ENCODE measurements around the gene NXN.

Gene NXN

DNA sequence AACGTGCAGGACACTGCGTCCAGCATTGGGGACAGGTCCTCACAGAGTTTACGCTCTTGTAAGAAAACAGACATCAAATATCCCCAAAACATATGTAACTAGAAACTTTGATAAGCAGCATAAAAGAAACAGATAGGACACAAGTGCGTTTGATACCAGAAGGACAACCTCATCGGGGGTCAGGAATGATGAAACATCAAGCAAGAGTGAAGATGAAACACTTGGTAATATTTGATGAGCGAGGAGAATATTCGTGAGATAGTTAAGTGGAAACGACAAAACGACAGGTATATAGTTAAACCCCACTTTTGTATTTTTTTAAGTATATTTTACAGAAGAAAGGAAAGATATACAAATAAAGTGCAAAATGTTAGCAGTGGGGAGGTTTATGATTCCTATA lies 55.9 kb downstream of the NXN start:
- no peaks in the 10 kb centered on the region for H3K27me3 ChIP-seq (ENCODE audit: insufficient read depth, poor library complexity, severe bottlenecking)
- DNase-seq (ENCODE audit: low read depth in 1 of 2, low spot score in 1 of 2) = no peak
- no peak overlapping the region for H3K4me3 ChIP-seq (replicated peaks; ENCODE audit: insufficient read depth, low read length)
- no peak overlapping the region for H3K27ac ChIP-seq (replicated peaks)
- TF ChIP-seq SPI1 (IDR thresholded peaks at IDR 0.05; ENCODE audit: borderline replicate concordance, low read depth) (no peak), GABPA (IDR thresholded peaks at IDR 0.05; ENCODE audit: low read depth) (no peak), POLR2AphosphoS5 (IDR thresholded peaks at IDR 0.05; ENCODE audit: low read depth) (no peak)
- TF ChIP-seq, protein P1, sequence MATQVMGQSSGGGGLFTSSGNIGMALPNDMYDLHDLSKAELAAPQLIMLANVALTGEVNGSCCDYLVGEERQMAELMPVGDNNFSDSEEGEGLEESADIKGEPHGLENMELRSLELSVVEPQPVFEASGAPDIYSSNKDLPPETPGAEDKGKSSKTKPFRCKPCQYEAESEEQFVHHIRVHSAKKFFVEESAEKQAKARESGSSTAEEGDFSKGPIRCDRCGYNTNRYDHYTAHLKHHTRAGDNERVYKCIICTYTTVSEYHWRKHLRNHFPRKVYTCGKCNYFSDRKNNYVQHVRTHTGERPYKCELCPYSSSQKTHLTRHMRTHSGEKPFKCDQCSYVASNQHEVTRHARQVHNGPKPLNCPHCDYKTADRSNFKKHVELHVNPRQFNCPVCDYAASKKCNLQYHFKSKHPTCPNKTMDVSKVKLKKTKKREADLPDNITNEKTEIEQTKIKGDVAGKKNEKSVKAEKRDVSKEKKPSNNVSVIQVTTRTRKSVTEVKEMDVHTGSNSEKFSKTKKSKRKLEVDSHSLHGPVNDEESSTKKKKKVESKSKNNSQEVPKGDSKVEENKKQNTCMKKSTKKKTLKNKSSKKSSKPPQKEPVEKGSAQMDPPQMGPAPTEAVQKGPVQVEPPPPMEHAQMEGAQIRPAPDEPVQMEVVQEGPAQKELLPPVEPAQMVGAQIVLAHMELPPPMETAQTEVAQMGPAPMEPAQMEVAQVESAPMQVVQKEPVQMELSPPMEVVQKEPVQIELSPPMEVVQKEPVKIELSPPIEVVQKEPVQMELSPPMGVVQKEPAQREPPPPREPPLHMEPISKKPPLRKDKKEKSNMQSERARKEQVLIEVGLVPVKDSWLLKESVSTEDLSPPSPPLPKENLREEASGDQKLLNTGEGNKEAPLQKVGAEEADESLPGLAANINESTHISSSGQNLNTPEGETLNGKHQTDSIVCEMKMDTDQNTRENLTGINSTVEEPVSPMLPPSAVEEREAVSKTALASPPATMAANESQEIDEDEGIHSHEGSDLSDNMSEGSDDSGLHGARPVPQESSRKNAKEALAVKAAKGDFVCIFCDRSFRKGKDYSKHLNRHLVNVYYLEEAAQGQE (IDR thresholded peaks at IDR 0.05; ENCODE audit: insufficient replicate concordance, low read depth) = no peak
- TF ChIP-seq, protein P2, sequence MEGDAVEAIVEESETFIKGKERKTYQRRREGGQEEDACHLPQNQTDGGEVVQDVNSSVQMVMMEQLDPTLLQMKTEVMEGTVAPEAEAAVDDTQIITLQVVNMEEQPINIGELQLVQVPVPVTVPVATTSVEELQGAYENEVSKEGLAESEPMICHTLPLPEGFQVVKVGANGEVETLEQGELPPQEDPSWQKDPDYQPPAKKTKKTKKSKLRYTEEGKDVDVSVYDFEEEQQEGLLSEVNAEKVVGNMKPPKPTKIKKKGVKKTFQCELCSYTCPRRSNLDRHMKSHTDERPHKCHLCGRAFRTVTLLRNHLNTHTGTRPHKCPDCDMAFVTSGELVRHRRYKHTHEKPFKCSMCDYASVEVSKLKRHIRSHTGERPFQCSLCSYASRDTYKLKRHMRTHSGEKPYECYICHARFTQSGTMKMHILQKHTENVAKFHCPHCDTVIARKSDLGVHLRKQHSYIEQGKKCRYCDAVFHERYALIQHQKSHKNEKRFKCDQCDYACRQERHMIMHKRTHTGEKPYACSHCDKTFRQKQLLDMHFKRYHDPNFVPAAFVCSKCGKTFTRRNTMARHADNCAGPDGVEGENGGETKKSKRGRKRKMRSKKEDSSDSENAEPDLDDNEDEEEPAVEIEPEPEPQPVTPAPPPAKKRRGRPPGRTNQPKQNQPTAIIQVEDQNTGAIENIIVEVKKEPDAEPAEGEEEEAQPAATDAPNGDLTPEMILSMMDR (IDR thresholded peaks at IDR 0.05; ENCODE audit: insufficient read depth, low read length) = no peak

DNA sequence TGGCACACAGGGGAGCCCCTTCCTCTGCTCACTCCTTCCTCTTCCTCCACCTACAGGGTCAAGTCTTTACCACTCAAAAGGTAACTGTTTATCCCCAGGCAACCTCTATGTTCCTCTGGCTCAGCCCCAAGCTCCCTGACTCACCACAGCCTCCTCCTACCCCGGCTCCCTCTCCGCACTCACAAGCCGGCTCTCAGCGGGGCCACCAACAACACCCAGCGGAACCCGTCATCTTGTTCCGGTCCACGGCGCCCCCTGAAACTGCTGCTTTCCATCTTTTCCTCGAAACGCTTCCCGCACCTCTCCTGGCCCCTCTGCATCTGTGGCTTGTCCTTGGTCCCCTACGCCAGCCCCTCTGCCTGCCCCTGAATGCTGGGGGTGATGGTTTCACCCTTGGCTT lies 58.4 kb downstream of the NXN start:
- H3K27me3 ChIP-seq (ENCODE audit: insufficient read depth, poor library complexity, severe bottlenecking) = no peaks in the 10 kb centered on the region
- DNase-seq (ENCODE audit: low read depth in 1 of 2, low spot score in 1 of 2) = no peak
- no peak overlapping the region for H3K4me3 ChIP-seq (replicated peaks; ENCODE audit: insufficient read depth, low read length)
- no peak overlapping the region for H3K27ac ChIP-seq (replicated peaks)
- TF ChIP-seq POLR2AphosphoS5 (IDR thresholded peaks at IDR 0.05; ENCODE audit: low read depth) = no peak
- TF ChIP-seq, protein P1 (IDR thresholded peaks at IDR 0.05; ENCODE audit: insufficient replicate concordance, low read depth) = no peak
- TF ChIP-seq GABPA (IDR thresholded peaks at IDR 0.05; ENCODE audit: low read depth) = no peak
- no peak for TF ChIP-seq SPI1 (IDR thresholded peaks at IDR 0.05; ENCODE audit: borderline replicate concordance, low read depth)
- TF ChIP-seq, protein P2 (IDR thresholded peaks at IDR 0.05; ENCODE audit: insufficient read depth, low read length) = no peak

DNA sequence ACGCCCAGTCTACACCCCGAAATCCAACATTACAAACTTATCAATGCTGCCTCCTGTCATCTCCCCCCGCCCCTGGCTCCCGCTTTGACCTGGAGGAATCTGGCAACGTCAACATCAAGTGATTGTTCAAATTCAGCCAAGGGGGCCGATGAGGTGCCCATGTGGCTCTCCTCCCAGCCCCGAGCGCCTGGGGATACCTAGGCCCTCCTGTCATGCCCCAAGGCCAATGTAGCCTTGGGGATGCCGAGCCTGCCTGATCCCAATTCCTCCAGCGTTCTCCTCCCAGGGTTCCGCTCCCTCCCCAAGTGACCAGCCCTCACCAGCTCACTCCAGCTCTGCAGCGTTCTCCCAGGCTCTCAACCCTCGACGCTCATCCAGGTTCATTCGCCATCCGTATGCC lies 59.4 kb downstream of the NXN start:
- Histone ChIP-seq H3K27ac (replicated peaks) (no peak overlapping the region), H3K27me3 (ENCODE audit: insufficient read depth, poor library complexity, severe bottlenecking) (no peaks in the 10 kb centered on the region), H3K4me3 (replicated peaks; ENCODE audit: insufficient read depth, low read length) (no peak overlapping the region)
- no peak for DNase-seq (ENCODE audit: low read depth in 1 of 2, low spot score in 1 of 2)
- TF ChIP-seq POLR2AphosphoS5 (IDR thresholded peaks at IDR 0.05; ENCODE audit: low read depth) = no peak
- TF ChIP-seq, protein P2 (IDR thresholded peaks at IDR 0.05; ENCODE audit: insufficient read depth, low read length) = no peak

DNA sequence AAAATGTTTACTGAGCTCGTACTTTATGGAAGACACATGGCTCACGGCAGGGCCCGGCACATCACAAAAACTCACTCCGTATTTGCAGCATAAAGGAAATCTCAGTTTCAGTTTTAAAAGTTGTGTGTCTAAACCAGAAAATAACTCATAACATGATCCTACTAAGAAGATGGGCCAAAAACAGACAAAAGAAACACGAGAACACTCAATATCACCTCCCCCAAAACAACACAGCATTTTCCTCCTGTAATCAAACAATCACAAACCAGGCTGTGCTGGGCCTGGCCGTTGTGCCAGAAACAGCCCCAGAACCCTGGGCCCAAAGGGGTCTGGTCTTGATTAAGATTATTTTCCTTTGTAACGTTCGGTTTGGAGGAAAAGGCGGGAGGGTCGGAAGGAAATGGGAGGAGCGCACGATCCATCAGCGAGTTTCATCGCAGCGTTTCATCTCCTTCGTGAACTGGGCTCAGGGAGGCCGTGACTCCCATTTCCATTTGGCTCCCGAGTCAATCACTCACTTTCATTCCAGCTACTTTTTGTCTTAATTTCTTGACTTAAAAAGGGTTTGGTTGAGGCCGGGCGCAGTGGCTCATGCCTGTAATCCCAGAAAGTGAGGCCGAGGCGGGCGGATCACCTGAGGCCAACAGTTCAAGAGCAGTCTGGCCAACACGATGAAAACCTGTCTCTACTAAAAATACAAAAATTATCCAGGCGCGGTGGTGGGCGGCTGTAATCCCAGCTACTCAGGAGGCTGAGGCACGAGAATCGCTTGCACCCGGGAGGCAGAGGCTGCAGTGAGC lies 61.4 kb downstream of the NXN start:
- no peak for TF ChIP-seq POLR2AphosphoS5 (IDR thresholded peaks at IDR 0.05; ENCODE audit: low read depth)
- TF ChIP-seq, protein P2 (IDR thresholded peaks at IDR 0.05; ENCODE audit: insufficient read depth, low read length) = no peak
- TF ChIP-seq GABPA (IDR thresholded peaks at IDR 0.05; ENCODE audit: low read depth) = no peak
- TF ChIP-seq, protein P1 (IDR thresholded peaks at IDR 0.05; ENCODE audit: insufficient replicate concordance, low read depth) = no peak
- TF ChIP-seq SPI1 (IDR thresholded peaks at IDR 0.05; ENCODE audit: borderline replicate concordance, low read depth) = no peak
- no peaks in the 10 kb centered on the region for H3K27me3 ChIP-seq (ENCODE audit: insufficient read depth, poor library complexity, severe bottlenecking)
- no peak overlapping the region for H3K27ac ChIP-seq (replicated peaks)
- H3K4me3 ChIP-seq (replicated peaks; ENCODE audit: insufficient read depth, low read length) = no peak overlapping the region
- no peak for DNase-seq (ENCODE audit: low read depth in 1 of 2, low spot score in 1 of 2)

Measured in HL-60 (cell line).